ENCODE measurements around the gene ZNF606.
A peak's percentile ranks its signal among the peaks of the same experiment; 100 is the strongest.

Gene ZNF606

GRCh38 chr19:57946316-57946715 is 56.3 kb downstream of the ZNF606 start:
- TF ChIP-seq CTCF (IDR thresholded peaks at IDR 0.05; ENCODE audit: borderline replicate concordance, control extremely low read depth, extremely low read depth, insufficient read depth, missing control alignments): no peak
- in situ Hi-C loops (cut with MboI; ENCODE audit: low sequenced_read_pairs, unreplicated experiment): no loop called here
- DNase-seq (ENCODE audit: low spot score): no peak

DNA sequence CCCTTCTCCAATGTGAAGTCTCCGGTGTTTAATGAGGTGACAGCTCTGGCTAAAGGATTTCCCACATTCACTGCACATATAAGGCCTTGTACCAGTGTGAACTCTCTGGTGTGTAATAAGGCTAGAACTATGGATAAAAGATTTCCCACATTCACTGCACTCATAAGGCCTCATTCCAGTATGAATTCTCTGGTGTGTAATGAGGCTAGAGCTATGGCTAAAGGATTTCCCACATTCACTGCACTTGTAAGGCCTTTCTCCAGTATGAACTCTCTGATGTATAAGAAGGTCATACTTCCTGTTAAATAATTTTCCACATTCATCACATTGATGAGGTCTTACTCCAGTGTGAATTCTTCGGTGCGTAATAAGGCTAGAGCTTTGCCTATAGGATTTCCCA is 61.0 kb downstream of the ZNF606 start:
- in situ Hi-C loops (cut with MboI; ENCODE audit: low sequenced_read_pairs, unreplicated experiment): no loop called here
- DNase-seq (ENCODE audit: low spot score): no peak
- no peak for TF ChIP-seq CTCF (IDR thresholded peaks at IDR 0.05; ENCODE audit: borderline replicate concordance, control extremely low read depth, extremely low read depth, insufficient read depth, missing control alignments)

GRCh38 chr19:57935731-57936130 is 66.9 kb downstream of the ZNF606 start:
- DNase-seq (ENCODE audit: low spot score): no peak
- in situ Hi-C loops (cut with MboI; ENCODE audit: low sequenced_read_pairs, unreplicated experiment): no loop called here
- no peak for TF ChIP-seq CTCF (IDR thresholded peaks at IDR 0.05; ENCODE audit: borderline replicate concordance, control extremely low read depth, extremely low read depth, insufficient read depth, missing control alignments)

DNA sequence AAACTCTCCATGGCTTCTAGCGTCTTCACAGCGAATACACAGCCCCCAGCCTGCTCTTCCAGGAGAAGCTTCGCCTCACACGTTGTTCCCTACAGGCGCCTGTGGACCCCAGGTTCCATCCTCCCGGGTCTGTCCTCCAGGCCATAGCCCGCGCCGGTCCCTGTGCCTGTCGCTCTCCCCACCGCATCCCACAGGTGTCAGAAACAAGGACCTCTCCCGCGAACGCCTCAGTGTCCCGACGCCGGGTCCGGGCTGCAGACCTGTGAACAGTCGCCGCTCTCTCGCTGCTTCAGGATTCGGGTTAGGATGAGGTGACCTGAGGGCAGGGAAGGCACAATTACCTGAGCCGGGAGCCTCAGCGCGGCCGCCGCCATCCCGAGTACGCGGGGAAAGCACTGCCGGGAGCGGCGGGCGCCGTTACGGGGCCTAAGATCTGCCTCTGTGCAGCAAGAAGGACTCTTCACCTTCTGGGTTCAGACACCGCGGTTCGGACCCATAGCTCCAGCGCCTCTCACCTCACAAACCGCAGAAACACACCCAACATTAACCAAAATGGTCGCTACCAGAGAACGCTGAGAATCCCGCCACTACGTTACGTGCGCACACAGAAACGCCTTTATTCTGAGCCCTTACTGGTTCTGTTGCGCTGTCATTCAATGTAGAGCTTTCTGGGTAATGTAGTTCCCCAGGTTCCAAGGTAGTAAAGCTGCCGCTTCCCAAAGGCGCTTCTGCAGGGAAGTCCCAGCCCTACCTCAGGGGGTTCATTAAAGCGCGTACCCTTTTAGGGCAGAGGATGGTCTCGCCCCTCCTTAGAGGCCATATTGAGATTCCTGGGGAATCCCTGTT is 67.6 kb downstream of the ZNF606 start, which contains the start of gene ZNF418:
TSS of gene ZNF418 (minus strand) at position 583 of the 846 bp plus-strand sequence. CDS start 1,580 bp downstream, outside the sequence.
- peak; percentile 49 for DNase-seq (ENCODE audit: low spot score)
- TF ChIP-seq CTCF (IDR thresholded peaks at IDR 0.05; ENCODE audit: borderline replicate concordance, control extremely low read depth, extremely low read depth, insufficient read depth, missing control alignments): no peak
- in situ Hi-C loops (cut with MboI; ENCODE audit: low sequenced_read_pairs, unreplicated experiment): no loop called here

DNA sequence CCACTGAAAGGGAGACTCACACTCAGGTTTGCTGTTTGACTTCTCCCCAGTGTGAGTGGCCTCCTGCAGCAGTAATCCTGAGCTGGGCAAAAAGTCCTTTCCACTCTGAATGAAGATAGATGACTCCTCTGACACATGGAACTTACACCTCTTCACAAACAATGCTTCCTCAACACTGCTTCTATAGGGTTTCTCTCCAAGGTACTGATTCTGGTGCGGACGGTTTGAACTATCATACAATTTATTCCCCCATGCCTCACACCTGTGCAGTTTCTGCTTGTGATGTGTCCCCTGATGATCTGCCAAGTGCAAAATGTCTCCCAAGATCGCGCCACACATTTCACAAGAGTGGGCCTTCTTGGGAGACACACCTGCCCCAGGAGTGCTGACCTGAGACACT is 75.0 kb downstream of the ZNF606 start:
- in situ Hi-C loops (cut with MboI; ENCODE audit: low sequenced_read_pairs, unreplicated experiment): no loop called here
- no peak for TF ChIP-seq CTCF (IDR thresholded peaks at IDR 0.05; ENCODE audit: borderline replicate concordance, control extremely low read depth, extremely low read depth, insufficient read depth, missing control alignments)
- DNase-seq (ENCODE audit: low spot score): no peak
